Measurements from ENCODE around the gene EXD3. TPM values are rescaled to one million over a fixed set of nuclear protein-coding genes. Genes with fewer than 3 reads are reported as not detected.

EXD3 gene
- total RNA-seq, 5 donors from 2014 or later (not counting 1 experiment from before 2014, with no cell fraction given) = 18.5 to 43.8 (median 38.0) TPM

DNA sequence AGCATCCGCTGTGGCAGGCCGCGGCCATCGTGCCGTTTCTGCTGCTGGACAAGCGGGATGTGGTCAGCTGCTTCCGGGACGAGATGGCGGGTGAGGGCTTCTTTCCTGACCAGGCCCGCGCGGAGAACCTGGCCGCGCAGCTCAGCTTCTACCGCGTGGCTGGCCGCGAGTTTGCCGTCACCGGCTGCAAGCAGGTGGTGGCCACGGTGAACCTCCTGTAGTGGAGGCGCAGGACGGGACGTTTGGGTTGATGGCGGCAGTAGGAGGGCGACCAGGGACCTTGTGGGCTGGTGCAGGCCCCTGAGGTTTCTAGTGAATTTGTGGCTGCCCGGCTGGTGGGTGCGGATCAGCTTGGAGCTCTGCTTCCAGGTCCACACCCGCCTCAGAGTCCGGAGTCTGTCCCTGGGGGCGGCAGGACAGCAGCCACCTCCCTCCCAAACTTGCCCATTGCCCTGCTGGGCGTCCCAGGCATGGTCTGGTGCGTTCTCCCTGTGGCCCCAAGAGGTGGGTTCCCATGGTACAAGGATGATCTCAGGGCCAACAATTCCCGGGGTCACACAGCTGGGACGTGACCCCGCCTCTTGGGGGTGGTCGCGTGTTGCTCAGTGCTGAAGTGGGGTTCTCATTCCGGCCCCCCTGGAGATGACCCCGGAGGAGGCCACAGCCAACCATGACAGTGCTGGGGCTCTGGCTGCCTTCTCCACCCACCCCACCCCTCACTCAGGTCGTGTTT lies 143.1 kb downstream of the EXD3 start:
- Histone ChIP-seq H3K9me3 (no peaks in the 10 kb centered on the region), H3K4me3 (ENCODE audit: control insufficient read depth in 1 of 2, extremely low read depth in 1 of 2, low read length in 1 of 2) (no peak overlapping the region), H3K27me3 (replicated peaks in 1 of 2; ENCODE audit: control insufficient read depth in 2 of 2, extremely low read depth in 1 of 2, insufficient read depth in 2 of 2, low read length in 1 of 2) (peaks cover 0 to 46% of the 10 kb centered on the region in 2 experiments), H3K4me1 (ENCODE audit: control insufficient read depth in 1 of 2, extremely low read depth in 1 of 2, insufficient read depth in 2 of 2, low read length in 2 of 2) (peaks cover 9 to 27% of the 10 kb centered on the region in 2 experiments), H3K36me3 (ENCODE audit: control insufficient read depth in 2 of 2, extremely low read depth in 1 of 2, insufficient read depth in 1 of 2, low read length in 1 of 2) (no peaks in the 10 kb centered on the region), H3K27ac (ENCODE audit: low read length) (no peak overlapping the region)
- DNase-seq (no peak), ATAC-seq (replicated peaks in 1 of 4) (no peak)
- CTCF ChIA-PET = no interaction called here
- H3K4me1 Mint-ChIP-seq = peaks cover 11 to 26% (median 24%) of the 10 kb centered on the region in 3 donors
- peaks cover 0 to 23% of the 10 kb centered on the region in 2 donors for H3K27me3 Mint-ChIP-seq
- H3K9me3 Mint-ChIP-seq = no peaks in the 10 kb centered on the region
- WGBS (ENCODE audit: insufficient coverage) = 96% methylated on average over 38 of the region's 41 CpGs
- H3K27ac Mint-ChIP-seq = no peak overlapping the region
- POLR2A ChIA-PET = no interaction called here
- no peak overlapping the region for H3K4me3 Mint-ChIP-seq
- no peaks in the 10 kb centered on the region for H3K36me3 Mint-ChIP-seq

DNA sequence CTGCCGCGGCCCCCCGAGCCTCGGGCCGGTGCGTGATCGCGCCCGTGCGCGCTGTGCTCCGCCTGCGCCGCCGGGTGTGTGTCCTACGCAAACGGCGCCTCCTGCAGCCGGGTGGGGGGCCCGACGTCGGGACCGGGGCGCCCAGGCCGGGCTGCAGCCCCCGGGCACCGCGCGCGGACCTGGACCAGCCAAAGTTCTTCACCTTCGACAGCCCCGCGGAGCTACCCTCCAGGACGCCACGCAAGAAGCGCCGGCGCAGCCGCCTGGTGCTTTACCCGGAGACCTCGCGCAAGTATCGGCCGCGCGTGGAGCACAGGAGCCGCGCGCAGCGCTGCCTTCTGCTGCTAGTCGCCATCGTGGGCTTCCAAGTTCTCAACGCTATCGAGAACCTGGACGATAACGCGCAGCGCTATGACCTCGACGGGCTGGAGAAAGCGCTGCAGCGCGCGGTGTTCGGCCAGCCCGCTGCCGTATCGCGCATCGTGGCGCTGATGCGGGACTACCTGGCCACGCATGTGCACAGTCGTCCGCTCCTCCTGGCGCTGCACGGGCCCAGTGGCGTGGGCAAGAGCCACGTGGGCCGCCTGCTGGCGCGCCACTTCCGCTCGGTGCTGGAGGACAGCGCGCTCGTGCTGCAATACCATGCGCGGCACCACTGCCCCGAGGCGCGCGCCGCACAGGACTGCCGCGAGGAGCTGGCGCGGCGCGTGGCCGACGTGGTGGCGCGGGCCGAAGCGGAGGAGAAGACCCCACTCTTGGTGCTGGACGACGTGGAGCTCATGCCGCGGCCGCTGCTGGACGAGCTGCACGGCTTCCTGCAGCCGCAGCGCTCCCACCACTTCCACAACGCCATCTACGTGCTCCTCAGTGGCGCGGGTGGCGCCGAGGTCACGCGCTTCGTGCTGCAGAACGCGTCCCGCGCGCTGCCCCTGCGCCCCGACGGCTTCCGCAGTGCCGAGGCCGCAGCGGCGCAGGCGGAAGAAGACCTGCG lies 143.9 kb downstream of the EXD3 start:
- no peak overlapping the region for H3K27ac Mint-ChIP-seq
- H3K36me3 ChIP-seq (ENCODE audit: control insufficient read depth in 2 of 2, extremely low read depth in 1 of 2, insufficient read depth in 1 of 2, low read length in 1 of 2) = peaks cover 0 to 5% of the 10 kb centered on the region in 2 donors
- CTCF ChIA-PET = no interaction called here
- no peaks in the 10 kb centered on the region for H3K36me3 Mint-ChIP-seq
- no peaks in the 10 kb centered on the region for H3K9me3 Mint-ChIP-seq
- 96% methylated on average over 128 of the region's 139 CpGs for WGBS (ENCODE audit: insufficient coverage)
- no peak overlapping the region for H3K27ac ChIP-seq (ENCODE audit: low read length)
- H3K4me3 ChIP-seq (ENCODE audit: control insufficient read depth in 1 of 2, extremely low read depth in 1 of 2, low read length in 1 of 2) = no peak overlapping the region
- DNase-seq (no peak), ATAC-seq (replicated peaks in 1 of 4) (no peak)
- POLR2A ChIA-PET = no interaction called here
- H3K4me3 Mint-ChIP-seq = no peak overlapping the region
- H3K27me3 ChIP-seq (replicated peaks in 1 of 2; ENCODE audit: control insufficient read depth in 2 of 2, extremely low read depth in 1 of 2, insufficient read depth in 2 of 2, low read length in 1 of 2) = peaks cover 0 to 46% of the 10 kb centered on the region in 2 experiments
- peaks cover 9 to 27% of the 10 kb centered on the region in 2 experiments for H3K4me1 ChIP-seq (ENCODE audit: control insufficient read depth in 1 of 2, extremely low read depth in 1 of 2, insufficient read depth in 2 of 2, low read length in 2 of 2)
- H3K4me1 Mint-ChIP-seq = peaks cover 11 to 28% (median 26%) of the 10 kb centered on the region in 3 donors
- H3K9me3 ChIP-seq = no peaks in the 10 kb centered on the region
- H3K27me3 Mint-ChIP-seq = peaks cover 0 to 23% of the 10 kb centered on the region in 2 donors

DNA sequence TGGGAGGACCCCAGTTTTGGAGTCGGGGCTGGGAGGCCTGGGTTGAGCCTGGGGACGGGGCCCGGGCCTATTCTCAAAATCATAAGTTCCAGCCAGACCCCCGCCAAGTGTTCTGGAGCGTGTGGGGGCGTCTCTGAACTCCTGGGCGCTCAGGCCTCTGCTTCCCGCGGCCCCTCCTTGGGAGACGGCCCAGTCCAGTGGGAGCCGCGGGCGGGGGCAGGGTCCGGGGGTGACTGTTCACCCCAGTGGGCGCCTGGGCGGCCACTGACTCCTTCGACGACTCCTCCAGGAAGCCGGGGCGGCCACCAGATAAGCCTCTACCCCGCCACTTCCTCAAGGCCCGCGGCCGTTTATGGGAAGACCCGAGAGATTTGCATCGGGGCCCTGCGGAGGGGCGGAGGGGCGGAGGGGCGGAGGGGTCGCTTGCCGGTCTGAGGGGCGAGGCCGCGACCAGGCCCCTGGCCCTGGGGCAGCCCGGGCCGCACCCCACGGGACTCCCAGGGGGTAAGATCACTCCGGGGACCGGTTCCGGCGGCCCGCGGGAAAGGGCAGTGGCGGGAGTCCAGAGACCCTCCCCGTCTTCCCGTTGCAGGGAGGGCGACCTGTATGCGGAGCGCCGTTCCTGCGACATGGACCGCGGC lies 144.8 kb downstream of the EXD3 start:
- peak overlapping the region; percentile 44 to 61 for H3K4me3 ChIP-seq (ENCODE audit: control insufficient read depth in 1 of 2, extremely low read depth in 1 of 2, low read length in 1 of 2)
- DNase-seq = no peak
- H3K4me3 Mint-ChIP-seq = peak overlapping the region; percentile 64 to 76 (median 67)
- peaks cover 0 to 41% of the 10 kb centered on the region in 2 experiments for H3K27me3 ChIP-seq (replicated peaks in 1 of 2; ENCODE audit: control insufficient read depth in 2 of 2, extremely low read depth in 1 of 2, insufficient read depth in 2 of 2, low read length in 1 of 2)
- H3K27ac ChIP-seq (ENCODE audit: low read length) = peak overlapping the region; percentile 14
- POLR2A ChIA-PET = interaction anchor here in 1 of 2 donors (0.5 kb wide), 1 partner anchor 146 kb away, joined by 6 read pairs; no protein-coding TSS in a partner anchor
- no peaks in the 10 kb centered on the region for H3K9me3 Mint-ChIP-seq
- H3K9me3 ChIP-seq = no peaks in the 10 kb centered on the region
- peaks cover 11 to 28% (median 26%) of the 10 kb centered on the region in 3 donors for H3K4me1 Mint-ChIP-seq
- WGBS (ENCODE audit: insufficient coverage) = 32% methylated on average over 41 of the region's 54 CpGs
- no peak overlapping the region for H3K27ac Mint-ChIP-seq
- H3K36me3 ChIP-seq (ENCODE audit: control insufficient read depth in 2 of 2, extremely low read depth in 1 of 2, insufficient read depth in 1 of 2, low read length in 1 of 2) = peaks cover 3 to 9% of the 10 kb centered on the region in 2 donors
- CTCF ChIA-PET = no interaction called here
- ATAC-seq (replicated peaks in 1 of 4) = peak in 3 of 4 experiments; percentile 12 to 21 (median 17)
- peaks cover 0 to 23% of the 10 kb centered on the region in 2 donors for H3K27me3 Mint-ChIP-seq
- peaks cover 4% of the 10 kb centered on the region for H3K36me3 Mint-ChIP-seq
- peaks cover 9 to 27% of the 10 kb centered on the region in 2 experiments for H3K4me1 ChIP-seq (ENCODE audit: control insufficient read depth in 1 of 2, extremely low read depth in 1 of 2, insufficient read depth in 2 of 2, low read length in 2 of 2)

DNA sequence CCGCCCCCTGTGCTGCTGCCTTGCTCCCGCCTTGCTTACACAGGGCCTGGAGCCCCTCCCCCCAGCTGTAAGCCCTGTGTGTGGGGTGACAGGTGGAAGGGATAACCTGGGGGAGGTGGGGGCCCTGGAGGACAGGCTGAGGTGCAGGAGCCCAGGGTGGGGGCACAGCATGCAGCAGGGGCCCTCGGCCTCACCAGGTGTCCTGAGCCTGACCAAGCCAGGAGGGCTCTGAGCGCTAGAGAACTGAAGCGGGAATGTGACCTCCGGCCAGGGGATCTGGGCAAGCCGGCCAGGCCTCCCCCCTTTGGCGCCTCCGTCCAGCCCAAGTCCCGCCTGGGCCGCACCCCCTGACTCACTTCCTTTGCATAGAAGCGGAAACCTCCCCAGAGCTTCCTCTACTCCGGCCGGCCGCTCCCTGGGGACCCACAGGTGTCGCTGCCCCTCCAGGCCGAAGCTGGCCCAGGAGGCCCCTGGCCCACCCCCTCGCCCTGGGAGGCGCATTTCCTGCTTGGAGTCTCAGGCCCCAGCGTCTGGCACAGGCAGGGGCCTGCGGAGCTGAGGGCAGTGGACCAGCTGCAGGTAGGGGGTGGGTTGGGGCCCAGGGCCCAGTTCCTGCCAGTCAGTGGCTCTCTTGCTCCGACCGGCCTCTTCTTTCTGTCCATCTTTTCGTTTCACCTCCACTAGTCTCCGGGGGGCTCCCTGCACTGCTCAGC lies 145.5 kb downstream of the EXD3 start, which contains the start of gene TOR4A:
Gene TOR4A (plus strand): TSS at position 398 of the 713 bp plus-strand sequence. CDS start 964 bp downstream, outside the sequence.
- Histone ChIP-seq H3K36me3 (ENCODE audit: control insufficient read depth in 2 of 2, extremely low read depth in 1 of 2, insufficient read depth in 1 of 2, low read length in 1 of 2) (peaks cover 10 to 11% of the 10 kb centered on the region in 2 donors), H3K27ac (ENCODE audit: low read length) (peak within 1 kb of the TSS; percentile 14), H3K9me3 (no peaks in the 10 kb centered on the region), H3K4me3 (ENCODE audit: control insufficient read depth in 1 of 2, extremely low read depth in 1 of 2, low read length in 1 of 2) (peak within 1 kb of the TSS; percentile 44 to 61), H3K27me3 (replicated peaks in 1 of 2; ENCODE audit: control insufficient read depth in 2 of 2, extremely low read depth in 1 of 2, insufficient read depth in 2 of 2, low read length in 1 of 2) (peaks cover 0 to 43% of the 10 kb centered on the region in 2 experiments), H3K4me1 (ENCODE audit: control insufficient read depth in 1 of 2, extremely low read depth in 1 of 2, insufficient read depth in 2 of 2, low read length in 2 of 2) (peaks cover 9 to 28% of the 10 kb centered on the region in 2 experiments)
- no peaks in the 10 kb centered on the region for H3K9me3 Mint-ChIP-seq
- no peak within 1 kb of the TSS for H3K27ac Mint-ChIP-seq
- POLR2A ChIA-PET = interaction anchor here in 1 of 2 donors (0.5 kb wide), 1 partner anchor 145 kb away, joined by 6 read pairs; no protein-coding TSS in a partner anchor
- peak in 6 of 35 experiments; percentile 12 to 51 (median 30) for DNase-seq
- H3K4me3 Mint-ChIP-seq = peak within 1 kb of the TSS; percentile 64 to 76 (median 67)
- peaks cover 4% of the 10 kb centered on the region for H3K36me3 Mint-ChIP-seq
- peaks cover 11 to 26% (median 24%) of the 10 kb centered on the region in 3 donors for H3K4me1 Mint-ChIP-seq
- CTCF ChIA-PET = interaction anchor here in 1 of 2 donors (0.6 kb wide), 1 partner anchor 143 kb away, joined by 5 read pairs; no protein-coding TSS in a partner anchor
- 8% methylated on average over 12 of the region's 25 CpGs for WGBS (ENCODE audit: insufficient coverage)
- peak; percentile 46 to 69 (median 60) for ATAC-seq (replicated peaks in 1 of 4)
- H3K27me3 Mint-ChIP-seq = peaks cover 0 to 20% of the 10 kb centered on the region in 2 donors

DNA sequence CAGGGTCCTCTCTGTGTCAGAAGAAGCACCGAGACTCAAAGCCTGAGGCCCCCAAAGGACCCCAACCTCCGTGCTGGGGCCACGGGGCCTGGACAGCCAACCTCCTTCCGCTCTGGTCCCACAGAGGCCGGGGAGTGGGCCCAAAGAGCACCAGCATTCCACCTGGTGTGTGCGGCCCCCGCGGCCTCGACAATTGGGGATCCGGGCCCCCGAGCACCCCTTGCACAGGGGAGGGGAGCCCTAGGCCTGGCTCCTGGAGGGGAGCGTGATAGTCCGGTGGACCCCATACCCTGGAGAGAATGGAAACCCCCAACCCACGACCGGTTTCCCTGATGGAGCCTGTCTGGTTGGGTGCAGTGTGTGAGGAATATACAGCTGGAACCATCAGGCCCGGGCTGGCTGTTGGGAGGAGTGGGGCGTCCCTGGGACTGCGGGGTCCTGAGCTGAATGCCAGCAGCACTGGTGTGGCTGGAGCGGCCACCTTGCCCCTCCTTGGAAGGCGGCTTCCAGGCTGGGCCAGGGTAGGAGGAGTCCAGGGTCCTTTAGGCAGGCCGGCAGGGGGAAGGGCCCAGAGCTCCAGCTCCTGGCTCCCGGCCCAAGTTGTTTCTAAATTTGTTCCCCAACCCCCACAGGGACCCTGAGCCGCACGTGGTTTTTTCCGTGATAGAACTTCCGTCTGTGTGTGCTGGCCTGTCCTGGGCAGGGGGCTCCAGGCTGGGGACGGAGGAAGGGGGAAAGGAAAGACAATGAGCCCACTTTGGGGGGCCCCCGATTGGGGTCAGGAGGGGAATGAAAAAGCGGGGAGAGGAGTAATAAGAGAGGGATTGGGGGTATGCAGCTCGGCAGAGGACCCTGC lies 146.3 kb downstream of the EXD3 start:
- ChIA-PET POLR2A (no interaction called here), CTCF (interaction anchor here in 1 of 2 donors (0.6 kb wide), 1 partner anchor 144 kb away, joined by 5 read pairs; no protein-coding TSS in a partner anchor)
- no peak overlapping the region for H3K27ac Mint-ChIP-seq
- H3K4me1 Mint-ChIP-seq = peaks cover 14 to 26% (median 23%) of the 10 kb centered on the region in 3 donors
- H3K36me3 ChIP-seq (ENCODE audit: control insufficient read depth in 2 of 2, extremely low read depth in 1 of 2, insufficient read depth in 1 of 2, low read length in 1 of 2) = peaks cover 16 to 18% of the 10 kb centered on the region in 2 donors
- no peaks in the 10 kb centered on the region for H3K9me3 ChIP-seq
- peaks cover 13 to 36% of the 10 kb centered on the region in 2 experiments for H3K4me1 ChIP-seq (ENCODE audit: control insufficient read depth in 1 of 2, extremely low read depth in 1 of 2, insufficient read depth in 2 of 2, low read length in 2 of 2)
- H3K4me3 ChIP-seq (ENCODE audit: control insufficient read depth in 1 of 2, extremely low read depth in 1 of 2, low read length in 1 of 2) = peak overlapping the region in 1 of 2 donors; percentile 61
- H3K27ac ChIP-seq (ENCODE audit: low read length) = no peak overlapping the region
- no peak for ATAC-seq (replicated peaks in 1 of 4)
- H3K36me3 Mint-ChIP-seq = peaks cover 4% of the 10 kb centered on the region
- peaks cover 0 to 41% of the 10 kb centered on the region in 2 experiments for H3K27me3 ChIP-seq (replicated peaks in 1 of 2; ENCODE audit: control insufficient read depth in 2 of 2, extremely low read depth in 1 of 2, insufficient read depth in 2 of 2, low read length in 1 of 2)
- no peak for DNase-seq
- H3K9me3 Mint-ChIP-seq = no peaks in the 10 kb centered on the region
- H3K4me3 Mint-ChIP-seq = peak overlapping the region in 2 of 3 donors; percentile 39 to 67
- 74% methylated on average over 16 of the region's 30 CpGs for WGBS (ENCODE audit: insufficient coverage)
- H3K27me3 Mint-ChIP-seq = peaks cover 0 to 16% of the 10 kb centered on the region in 2 donors
